HepG2 (cell line): ENCODE results near the gene C9orf85. TPM values are rescaled to one million over a fixed set of nuclear protein-coding genes. Genes with fewer than 3 reads are reported as not detected.

Experiments used
- ATAC-seq: fragments of 200-7000 bp; cut with Tn5 transposase; 3 replicates; pipeline ENCODE4 v1.9.1; 2020; ENCODE audit warnings: mild to moderate bottlenecking, moderate library complexity
- BruUV-seq: library from RNA; stranded (reverse); fragments of 400-500 nt; replicated peaks from 2 replicates; lab custom pipeline; 2021; lab: Mats Ljungman, UMichigan
- CTCF ChIA-PET: fragments of 300-600 bp; formaldehyde crosslinking; extraction: SDS; loops from one replicate; lab custom pipeline; 2021; ENCODE audit warnings: low total read pairs, inconsistent platforms, low intra/inter-chr PET ratio; lab: Yijun Ruan, JAX
- POLR2A ChIA-PET: fragments of 350-600 bp; sonication (Branson Sonifier 250); formaldehyde crosslinking; loops from one replicate; lab custom pipeline; 2020; ENCODE audit warnings: antibody characterized with exemption, inconsistent platforms; lab: Yijun Ruan, JAX
- DNase-seq: peaks from one replicate; pipeline ENCODE4 v3.0.0-alpha.2; 2015; ENCODE audit warnings: low spot score
- FAIRE-seq: peaks from 3 replicates; lab custom pipeline; 2011; peaks lifted over from hg19 to GRCh38; lab: Jason Lieb, UNC
- H2AFZ ChIP-seq: one replicate; pipeline ENCODE4 v1.6.1; 2011; ENCODE audit warnings: low read length, inconsistent platforms
- H3K27ac ChIP-seq: fragments of 300-600 bp; 3 replicates; pipeline ENCODE4 v1.8.0; 2011; ENCODE audit warnings: mixed run types, mild to moderate bottlenecking, mixed read lengths, low read length, inconsistent platforms; ENCODE audit not compliant: insufficient read depth; ENCODE audit errors: extremely low read length
- H3K27me3 ChIP-seq, 2 experiments: fragments of 200-600 bp in 1 of 2; 2 replicates in 1 of 2; 3 replicates in 1 of 2; pipeline versions ENCODE4 v1.6.0 to v1.8.0; 2011; ENCODE audit warnings: low read length in 2 of 2, mild to moderate bottlenecking in 2 of 2, moderate library complexity in 2 of 2, inconsistent platforms in 1 of 2; ENCODE audit not compliant: insufficient read depth in 2 of 2, control insufficient read depth in 1 of 2
- H3K36me3 ChIP-seq, 2 experiments: fragments of 200-600 bp in 1 of 2; replicated peaks in 1 of 2; 2 replicates in 1 of 2; 3 replicates in 1 of 2; pipeline versions ENCODE4 v1.5.1 to v1.8.0; 2011; ENCODE audit warnings: low read length in 2 of 2, inconsistent platforms in 1 of 2; ENCODE audit not compliant: insufficient read depth in 2 of 2, control insufficient read depth in 1 of 2
- H3K4me1 ChIP-seq: 2 replicates; pipeline ENCODE4 v1.5.1; 2012; ENCODE audit warnings: low read length, inconsistent platforms; ENCODE audit not compliant: insufficient read depth
- H3K4me2 ChIP-seq: 2 replicates; pipeline ENCODE4 v1.6.0; 2011; ENCODE audit warnings: low read depth, low read length, inconsistent platforms
- H3K4me3 ChIP-seq, 3 experiments: fragments of 200-600 bp in 1 of 3; sonication (generic), shearing (Covaris generic) in 1 of 3; replicated peaks in 1 of 3; 2 replicates each; pipeline ENCODE4 v1.5.1; 2011 to 2016; ENCODE audit warnings: low read length in 3 of 3, inconsistent platforms in 2 of 3, low read depth in 2 of 3, mild to moderate bottlenecking in 2 of 3, control low read depth in 1 of 3, mixed read lengths in 1 of 3; ENCODE audit not compliant: insufficient read depth in 1 of 3
- H3K79me2 ChIP-seq: one replicate; pipeline ENCODE4 v1.6.1; 2011; ENCODE audit warnings: low read length, inconsistent platforms; ENCODE audit not compliant: insufficient read depth
- H3K9ac ChIP-seq: 2 replicates; pipeline ENCODE4 v1.6.0; 2011; ENCODE audit warnings: mild to moderate bottlenecking, low read depth, low read length, inconsistent platforms; ENCODE audit not compliant: insufficient read depth
- H3K9me3 ChIP-seq: 2 replicates; pipeline ENCODE4 v1.5.1; 2012; ENCODE audit warnings: mild to moderate bottlenecking, low read length
- H4K20me1 ChIP-seq: 2 replicates; pipeline ENCODE4 v1.6.0; 2011; ENCODE audit warnings: inconsistent platforms, mild to moderate bottlenecking, low read length, moderate library complexity; ENCODE audit not compliant: insufficient read depth
- DNMT1 ChIP-seq: sonication (generic); formaldehyde crosslinking; IDR thresholded peaks from 2 replicates; pipeline ENCODE4 v1.5.1; 2020; ENCODE audit warnings: mild to moderate bottlenecking, missing genetic modification reagents
- GTF3A ChIP-seq: sonication (generic); formaldehyde crosslinking; conservative IDR thresholded peaks from 2 replicates; pipeline ENCODE4 v1.4.0; 2020; ENCODE audit warnings: mild to moderate bottlenecking, missing genetic modification reagents
- HOXA5 ChIP-seq: sonication (generic); formaldehyde crosslinking; IDR thresholded peaks from 2 replicates; pipeline ENCODE4 v1.4.0; 2020; ENCODE audit warnings: missing genetic modification reagents
- ISX ChIP-seq: sonication (generic); formaldehyde crosslinking; conservative IDR thresholded peaks from 2 replicates; pipeline ENCODE4 v1.5.0; 2020; ENCODE audit warnings: missing genetic modification reagents
- KLF12 ChIP-seq: sonication (generic); formaldehyde crosslinking; IDR thresholded peaks from 2 replicates; pipeline ENCODE4 v1.4.0; 2020; ENCODE audit warnings: missing genetic modification reagents, borderline replicate concordance
- MATR3 ChIP-seq: sonication (generic); formaldehyde crosslinking; IDR thresholded peaks from 2 replicates; pipeline ENCODE4 v1.4.0; 2020; ENCODE audit warnings: missing genetic modification reagents
- MTF2 ChIP-seq: sonication (generic); formaldehyde crosslinking; IDR thresholded peaks from 2 replicates; pipeline ENCODE4 v1.5.0; 2020; ENCODE audit warnings: missing genetic modification reagents, borderline replicate concordance
- PHF21A ChIP-seq: sonication (generic); formaldehyde crosslinking; IDR thresholded peaks from 2 replicates; pipeline ENCODE4 v1.5.0; 2020; ENCODE audit warnings: mild to moderate bottlenecking, missing genetic modification reagents
- PITX1 ChIP-seq: sonication (generic); formaldehyde crosslinking; IDR thresholded peaks from 2 replicates; pipeline ENCODE4 v1.5.1; 2020; ENCODE audit warnings: mild to moderate bottlenecking, missing genetic modification reagents
- ZFP62 ChIP-seq: sonication (generic); formaldehyde crosslinking; IDR thresholded peaks from 2 replicates; pipeline ENCODE4 v1.4.0; 2020; ENCODE audit warnings: missing genetic modification reagents
- ZKSCAN5 ChIP-seq: sonication (generic); formaldehyde crosslinking; IDR thresholded peaks from 2 replicates; pipeline ENCODE4 v1.5.1; 2020; ENCODE audit warnings: mild to moderate bottlenecking, missing genetic modification reagents
- ZNF251 ChIP-seq: sonication (generic); formaldehyde crosslinking; IDR thresholded peaks from 2 replicates; pipeline ENCODE4 v1.9.0; 2021; ENCODE audit warnings: mild to moderate bottlenecking, missing genetic modification reagents
- ZNF350 ChIP-seq: sonication (generic); formaldehyde crosslinking; IDR thresholded peaks from 2 replicates; pipeline ENCODE4 v1.4.0; 2020; ENCODE audit warnings: mild to moderate bottlenecking, low read depth, missing genetic modification reagents, borderline replicate concordance
- ZNF367 ChIP-seq: sonication (generic); formaldehyde crosslinking; IDR thresholded peaks from 2 replicates; pipeline ENCODE4 v1.4.0; 2020; ENCODE audit warnings: missing genetic modification reagents, borderline replicate concordance
- ZNF569 ChIP-seq: sonication (generic); formaldehyde crosslinking; IDR thresholded peaks from 2 replicates; pipeline ENCODE4 v1.5.0; 2020; ENCODE audit warnings: mild to moderate bottlenecking, missing genetic modification reagents, moderate library complexity, borderline replicate concordance
- ZNF616 ChIP-seq: sonication (generic); formaldehyde crosslinking; IDR thresholded peaks from 2 replicates; pipeline ENCODE4 v1.5.0; 2020; ENCODE audit warnings: low read depth, mild to moderate bottlenecking, missing genetic modification reagents
- ZNF674 ChIP-seq: sonication (generic); formaldehyde crosslinking; IDR thresholded peaks from 2 replicates; pipeline ENCODE4 v1.5.0; 2020; ENCODE audit warnings: low read depth, mild to moderate bottlenecking, missing genetic modification reagents
- ZNF770 ChIP-seq: sonication (generic); formaldehyde crosslinking; IDR thresholded peaks from 2 replicates; pipeline ENCODE4 v1.5.0; 2020; ENCODE audit warnings: mild to moderate bottlenecking, missing genetic modification reagents
- WGBS: methylation state at CpG from one replicate; pipeline ENCODE4 v1.1.6; 2017; ENCODE audit warnings: low lambda C conversion rate; 5-methylcytosine and 5-hydroxymethylcytosine counted together
- in situ Hi-C: cut with HindIII; loops from 2 replicates; pipeline ENCODE4 v1.10.0; 2017; ENCODE audit warnings: low pct_unique_long_range_greater_than_20kb; ENCODE audit not compliant: extremely low pct_ligation_motif_present
- intact Hi-C: fragments of 100-400 bp; cut with micrococcal nuclease; formaldehyde crosslinking; loops from one replicate; pipeline ENCODE4 v1.10.0; 2022; ENCODE audit not compliant: unreplicated experiment
- polyA plus RNA-seq, 8 experiments: library from polyadenylated mRNA; depleted of rRNA in 3 of 8; stranded (reverse) in 7 of 8; unstranded in 1 of 8; fragments of >200 nt; fragmentation: Illumina TruSeq in 4 of 8; extraction: Trizol in 4 of 8; gene quantifications; 2 replicates each; pipeline versions ENCODE4 v1.2.1 to v1.2.3, GENCODE V29; 2011 to 2016; ENCODE audit warnings: low read depth in 4 of 8, missing spikeins in 1 of 8, mixed read lengths in 1 of 8; ENCODE audit not compliant: insufficient read depth in 1 of 8
- total RNA-seq, 5 experiments: library from RNA; depleted of rRNA; stranded (reverse); fragments of >200 nt; fragmentation: Illumina TruSeq; extraction: Trizol; gene quantifications; 2 replicates each; pipeline ENCODE4 v1.2.3, GENCODE V29; 2016; ENCODE audit warnings: low read depth in 1 of 5
- TF ChIP-seq, protein P1 (sequence below): sonication (generic); formaldehyde crosslinking; conservative IDR thresholded peaks from 2 replicates; pipeline ENCODE4 v1.8.0; 2022; ENCODE audit warnings: low read depth, missing genetic modification reagents

The C9orf85 gene
- total and polyA plus RNA-seq, 2 of the 13 experiments (the other 11 are each of a cell fraction or from before 2014, with no cell fraction given): 9.9 to 13.9 TPM

DNA sequence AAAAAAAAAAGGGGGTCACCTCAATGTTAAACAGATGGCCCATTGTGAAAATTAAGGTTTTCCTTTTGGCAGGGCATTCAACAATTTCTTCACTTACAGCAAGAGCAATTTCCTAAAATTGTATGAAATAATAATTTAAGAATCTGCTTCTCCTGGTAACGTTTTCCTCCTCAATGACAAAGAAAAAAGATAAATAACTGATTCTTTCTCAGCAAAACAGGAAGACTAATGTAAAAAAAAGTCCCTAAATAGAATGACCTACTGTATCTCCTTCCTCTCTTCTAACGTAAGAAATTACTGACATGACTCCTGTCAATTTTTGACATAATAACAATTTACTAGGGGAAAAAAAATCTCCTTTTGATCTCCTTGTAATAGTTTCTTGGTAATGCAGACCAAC is 26.0 kb upstream of the C9orf85 start:
- DNase-seq (no peak), ATAC-seq (no peak), FAIRE-seq (no peak)
- no peaks in the 10 kb centered on the region for H3K27me3 ChIP-seq
- H3K9me3 ChIP-seq: peaks cover 11% of the 10 kb centered on the region; the same call in 1 of the 2 replicates
- no peak for TF ChIP-seq ZFP62 (CRISPR knock-in tag)
- TF ChIP-seq ZNF674: no peak
- TF ChIP-seq ZNF251 (CRISPR knock-in tag): no peak
- no peak for TF ChIP-seq MTF2
- TF ChIP-seq ZNF616 (CRISPR knock-in tag): no peak
- TF ChIP-seq ISX (CRISPR knock-in tag): no peak
- no peak for TF ChIP-seq DNMT1
- no peak for TF ChIP-seq PITX1 (CRISPR knock-in tag)
- no peak for TF ChIP-seq GTF3A (CRISPR knock-in tag)
- TF ChIP-seq KLF12 (CRISPR knock-in tag): no peak
- no peak for TF ChIP-seq ZKSCAN5
- TF ChIP-seq PHF21A (CRISPR knock-in tag): no peak
- no peak for TF ChIP-seq HOXA5 (CRISPR knock-in tag)
- TF ChIP-seq MATR3 (CRISPR knock-in tag): no peak
- no peak for TF ChIP-seq ZNF569 (CRISPR knock-in tag)
- no peak for TF ChIP-seq ZNF350 (CRISPR knock-in tag)
- TF ChIP-seq ZNF367 (CRISPR knock-in tag): no peak
- TF ChIP-seq ZNF770 (CRISPR knock-in tag): no peak
- TF ChIP-seq, protein P1, sequence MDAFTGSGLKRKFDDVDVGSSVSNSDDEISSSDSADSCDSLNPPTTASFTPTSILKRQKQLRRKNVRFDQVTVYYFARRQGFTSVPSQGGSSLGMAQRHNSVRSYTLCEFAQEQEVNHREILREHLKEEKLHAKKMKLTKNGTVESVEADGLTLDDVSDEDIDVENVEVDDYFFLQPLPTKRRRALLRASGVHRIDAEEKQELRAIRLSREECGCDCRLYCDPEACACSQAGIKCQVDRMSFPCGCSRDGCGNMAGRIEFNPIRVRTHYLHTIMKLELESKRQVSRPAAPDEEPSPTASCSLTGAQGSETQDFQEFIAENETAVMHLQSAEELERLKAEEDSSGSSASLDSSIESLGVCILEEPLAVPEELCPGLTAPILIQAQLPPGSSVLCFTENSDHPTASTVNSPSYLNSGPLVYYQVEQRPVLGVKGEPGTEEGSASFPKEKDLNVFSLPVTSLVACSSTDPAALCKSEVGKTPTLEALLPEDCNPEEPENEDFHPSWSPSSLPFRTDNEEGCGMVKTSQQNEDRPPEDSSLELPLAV (CRISPR knock-in tag): no peak
- in situ Hi-C loops (no loop called here), intact Hi-C loops (no loop called here)
- no peak overlapping the region for H3K27ac ChIP-seq
- no peak overlapping the region for H3K4me3 ChIP-seq
- H4K20me1 ChIP-seq: peaks cover 3% of the 10 kb centered on the region; the same call in 1 of the 2 replicates
- no peak overlapping the region for H3K9ac ChIP-seq
- 95% methylated on average over 2 of the region's 2 CpGs for WGBS
- peaks cover 74% of the 10 kb centered on the region for H3K79me2 ChIP-seq
- H3K4me1 ChIP-seq: peaks cover 24% of the 10 kb centered on the region
- ChIA-PET CTCF (no interaction called here), POLR2A (interaction anchor here (0.9 kb wide), 1 partner anchor 26 kb away, joined by 3 read pairs; the partner anchor contains the start of genes ABHD17B and C9orf85)
- no peak overlapping the region for H2AFZ ChIP-seq
- H3K4me2 ChIP-seq: no peak overlapping the region
- BruUV-seq: no TSS peak
- no peaks in the 10 kb centered on the region; a peak in 1 of 5 replicates for H3K36me3 ChIP-seq
